Right ventricle myocardium inferior (tissue), 1 donor: ENCODE data around the gene AGAP6. TPM values are rescaled to one million over a fixed set of nuclear protein-coding genes. Genes with fewer than 3 reads are reported as not detected.
A peak's percentile ranks its signal among the peaks of the same experiment; 100 is the strongest.
"Not testable (repeated sequence)": the region's sequence is repeated elsewhere in the genome, so short reads cannot be mapped to it uniquely, and the experiment has no call there.

ENCODE experiments used
- ATAC-seq: fragments of 200-7000 bp; cut with Tn5 transposase; one replicate; pipeline ENCODE4 v1.9.1; 2020; ENCODE audit warnings: mild to moderate bottlenecking, moderate library complexity
- DNase-seq: peaks from one replicate; pipeline ENCODE4 v3.0.0; 2021; ENCODE audit errors: missing footprints
- intact Hi-C: fragments of 100-400 bp; cut with DNase I; formaldehyde crosslinking; loops from one replicate; pipeline ENCODE4 v1.11.0; 2022
- total RNA-seq: library from RNA; stranded (reverse); fragmentation: NEBNext Ultra II Directional; extraction: Animal tissue kit (Norgen Biotek cat#: 25700); gene quantifications from one replicate; pipeline ENCODE4 v1.2.1, GENCODE V29; 2021
- donor health status: DM: no; HTN: yes; CAD: no; lungs with severe emphysema.

The AGAP6 gene
- total RNA-seq, 1 donor from 2014 or later = 2.8 TPM

GRCh38 chr10:50020451-50021024 lies 32.3 kb downstream of the AGAP6 start:
- ATAC-seq, intact Hi-C loops, DNase-seq: not testable (repeated sequence)

GRCh38 chr10:50021646-50022045 lies 33.4 kb downstream of the AGAP6 start:
- no peak for ATAC-seq
- intact Hi-C loops = no loop called here
- DNase-seq = no peak

- DNase-seq, intact Hi-C loops, ATAC-seq: not testable (repeated sequence)
Observed at GRCh38 chr10:50024716-50025383, 36.6 kb downstream of the AGAP6 start.

GRCh38 chr10:50025627-50026026 lies 37.4 kb downstream of the AGAP6 start:
- ATAC-seq (no peak), DNase-seq (no peak)
- intact Hi-C loops = no loop called here

- intact Hi-C loops = no loop called here
- ATAC-seq = no peak
Observed at GRCh38 chr10:50027195-50027594, 39.0 kb downstream of the AGAP6 start.

DNA sequence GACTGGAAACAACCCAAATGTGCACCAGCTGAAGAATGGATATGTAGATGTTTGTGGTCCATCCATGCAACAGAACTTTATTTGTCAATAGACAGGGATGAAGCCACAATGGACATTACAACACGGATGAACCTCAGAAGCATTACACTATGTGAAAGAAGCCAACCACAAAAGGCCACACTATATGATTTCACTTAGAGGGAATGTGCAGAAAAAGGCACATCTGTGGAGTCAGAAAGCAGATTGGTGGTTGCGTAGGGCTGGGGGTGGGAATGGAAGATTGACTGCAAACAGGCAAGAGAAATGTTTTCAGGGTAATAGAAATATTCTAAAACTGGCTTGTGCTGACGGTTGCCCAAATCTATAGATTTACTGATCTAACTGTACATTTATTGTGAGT lies 45.3 kb downstream of the AGAP6 start:
- no peak for DNase-seq
- intact Hi-C loops = no loop called here
- no peak for ATAC-seq

More at GRCh38 chr10:50027195-50027594, 39.0 kb downstream of the AGAP6 start:
- no peak for DNase-seq

- DNase-seq, intact Hi-C loops: not testable (repeated sequence)
- ATAC-seq = peak; percentile 44
Observed at GRCh38 chr10:50035337-50035736, 47.1 kb downstream of the AGAP6 start.

GRCh38 chr10:50044941-50045664 lies 56.9 kb downstream of the AGAP6 start:
- DNase-seq (no peak), ATAC-seq (no peak)
- intact Hi-C loops = no loop called here

DNA sequence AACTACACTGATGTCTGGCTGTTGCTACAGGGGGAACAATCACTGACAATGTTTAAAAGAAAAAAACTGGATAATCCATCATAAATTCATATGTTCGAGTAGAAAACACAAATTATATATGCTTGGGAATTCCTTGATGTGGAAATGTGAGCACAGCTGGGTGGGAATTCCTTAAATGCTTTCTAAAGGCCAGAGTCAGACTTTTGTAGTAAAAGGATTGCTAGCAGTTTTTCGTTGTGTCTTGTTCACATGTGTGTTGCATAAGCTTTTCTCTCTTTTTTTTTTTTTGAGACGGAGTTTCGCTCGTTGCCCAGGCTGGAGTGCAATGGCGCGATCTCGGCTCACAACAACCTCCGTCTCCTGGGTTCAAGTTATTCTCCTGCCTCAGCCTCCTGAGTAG lies 58.3 kb downstream of the AGAP6 start:
- ATAC-seq, DNase-seq, intact Hi-C loops: not testable (repeated sequence)

GRCh38 chr10:50047594-50047993 lies 59.4 kb downstream of the AGAP6 start:
- intact Hi-C loops, ATAC-seq, DNase-seq: not testable (repeated sequence)

GRCh38 chr10:50051995-50052660 lies 63.9 kb downstream of the AGAP6 start:
- not testable (repeated sequence) for DNase-seq, ATAC-seq

DNA sequence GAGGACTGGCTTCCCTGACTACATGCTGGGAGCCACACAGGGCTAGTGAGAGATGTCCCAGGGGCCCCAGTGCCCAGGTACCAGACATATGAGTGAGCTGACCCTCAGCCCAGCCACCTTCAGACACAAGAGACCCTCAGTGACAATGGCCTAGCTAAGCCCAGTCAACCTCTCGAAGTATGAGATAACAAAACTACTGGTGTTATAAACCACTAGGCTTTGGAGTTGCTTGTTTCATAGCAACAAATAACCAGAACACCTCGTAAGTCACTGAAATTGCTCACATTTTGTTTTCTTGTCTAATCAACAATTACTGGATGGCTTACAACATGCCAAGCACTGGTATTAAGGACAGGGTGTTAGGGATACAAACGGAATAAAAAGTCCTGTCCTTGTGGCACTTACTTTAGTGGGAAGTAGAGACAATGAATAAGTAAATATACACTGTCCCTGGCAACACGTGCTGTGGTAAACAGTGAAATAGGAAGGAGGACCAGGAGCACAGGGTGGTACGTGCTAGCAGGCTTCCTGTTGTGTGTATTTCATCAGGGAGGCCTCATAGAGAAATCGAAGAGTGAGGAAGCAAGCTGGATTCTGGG lies 64.7 kb downstream of the AGAP6 start:
- DNase-seq, intact Hi-C loops: not testable (repeated sequence)
- ATAC-seq = peak; percentile 66

More at GRCh38 chr10:50051995-50052660, 63.9 kb downstream of the AGAP6 start:
- intact Hi-C loops = not testable (repeated sequence)

GRCh38 chr10:50055494-50056292 lies 67.5 kb downstream of the AGAP6 start:
- peak; percentile 63 for ATAC-seq
- DNase-seq, intact Hi-C loops: not testable (repeated sequence)

DNA sequence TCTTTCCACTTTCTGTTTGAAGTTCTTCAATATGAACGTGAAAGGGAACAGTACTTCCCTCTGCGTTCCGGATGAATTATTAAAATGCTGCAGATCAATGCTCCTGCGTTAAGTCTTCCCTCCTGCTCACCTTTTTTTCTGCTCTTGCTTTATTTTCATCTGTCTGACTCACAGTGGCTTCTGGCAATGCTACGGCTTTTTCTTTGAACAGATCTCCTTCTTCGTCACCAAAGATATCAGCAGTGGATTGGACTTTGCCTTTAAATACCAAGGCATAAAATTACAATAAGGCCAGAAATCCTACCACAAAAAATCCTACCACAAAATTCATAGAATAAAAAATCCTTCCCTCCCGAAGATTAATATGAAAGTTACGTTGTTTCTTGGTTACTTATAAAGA lies 68.4 kb downstream of the AGAP6 start:
- intact Hi-C loops, DNase-seq, ATAC-seq: not testable (repeated sequence)

DNA sequence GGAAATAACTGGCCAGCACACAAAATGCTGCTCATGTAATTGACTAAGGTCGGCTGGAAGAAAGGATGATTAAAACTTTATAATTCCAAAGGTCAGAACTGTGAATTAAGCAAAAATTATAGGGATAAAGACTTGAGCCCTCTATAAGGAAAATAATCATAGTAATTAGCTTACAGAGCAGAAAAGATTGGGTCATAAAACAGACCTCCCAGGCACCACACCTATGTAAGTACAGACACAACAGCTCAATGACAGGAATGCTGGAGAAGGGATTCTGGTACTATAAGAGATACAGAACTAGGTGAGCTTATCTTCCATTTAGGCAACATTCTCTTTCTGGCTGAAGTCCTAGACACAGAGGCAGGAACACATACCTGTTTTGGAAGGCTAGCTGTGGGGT lies 70.5 kb downstream of the AGAP6 start:
- DNase-seq, ATAC-seq, intact Hi-C loops: not testable (repeated sequence)

- intact Hi-C loops, ATAC-seq: not testable (repeated sequence)
Observed at GRCh38 chr10:50059946-50060345, 71.7 kb downstream of the AGAP6 start.

More at GRCh38 chr10:50059946-50060345, 71.7 kb downstream of the AGAP6 start:
- not testable (repeated sequence) for DNase-seq
